Measurements from ENCODE around the gene TTC4.

GRCh38 chr1:54745864-54746263, 30.2 kb downstream of the TTC4 start:
- TF ChIP-seq, protein P1, sequence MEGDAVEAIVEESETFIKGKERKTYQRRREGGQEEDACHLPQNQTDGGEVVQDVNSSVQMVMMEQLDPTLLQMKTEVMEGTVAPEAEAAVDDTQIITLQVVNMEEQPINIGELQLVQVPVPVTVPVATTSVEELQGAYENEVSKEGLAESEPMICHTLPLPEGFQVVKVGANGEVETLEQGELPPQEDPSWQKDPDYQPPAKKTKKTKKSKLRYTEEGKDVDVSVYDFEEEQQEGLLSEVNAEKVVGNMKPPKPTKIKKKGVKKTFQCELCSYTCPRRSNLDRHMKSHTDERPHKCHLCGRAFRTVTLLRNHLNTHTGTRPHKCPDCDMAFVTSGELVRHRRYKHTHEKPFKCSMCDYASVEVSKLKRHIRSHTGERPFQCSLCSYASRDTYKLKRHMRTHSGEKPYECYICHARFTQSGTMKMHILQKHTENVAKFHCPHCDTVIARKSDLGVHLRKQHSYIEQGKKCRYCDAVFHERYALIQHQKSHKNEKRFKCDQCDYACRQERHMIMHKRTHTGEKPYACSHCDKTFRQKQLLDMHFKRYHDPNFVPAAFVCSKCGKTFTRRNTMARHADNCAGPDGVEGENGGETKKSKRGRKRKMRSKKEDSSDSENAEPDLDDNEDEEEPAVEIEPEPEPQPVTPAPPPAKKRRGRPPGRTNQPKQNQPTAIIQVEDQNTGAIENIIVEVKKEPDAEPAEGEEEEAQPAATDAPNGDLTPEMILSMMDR (IDR thresholded peaks at IDR 0.05), result no peak
- TF ChIP-seq ZFX (IDR thresholded peaks at IDR 0.05; ENCODE audit: borderline replicate concordance), result no peak

Data from 22Rv1 (cell line).